Measurements from ENCODE around the gene GTF3C1. TPM values are rescaled to one million over a fixed set of nuclear protein-coding genes. Genes with fewer than 3 reads are reported as not detected.

The GTF3C1 gene
- total RNA-seq, 2 experiments from 2014 or later = 43.6 to 44.5 TPM

DNA sequence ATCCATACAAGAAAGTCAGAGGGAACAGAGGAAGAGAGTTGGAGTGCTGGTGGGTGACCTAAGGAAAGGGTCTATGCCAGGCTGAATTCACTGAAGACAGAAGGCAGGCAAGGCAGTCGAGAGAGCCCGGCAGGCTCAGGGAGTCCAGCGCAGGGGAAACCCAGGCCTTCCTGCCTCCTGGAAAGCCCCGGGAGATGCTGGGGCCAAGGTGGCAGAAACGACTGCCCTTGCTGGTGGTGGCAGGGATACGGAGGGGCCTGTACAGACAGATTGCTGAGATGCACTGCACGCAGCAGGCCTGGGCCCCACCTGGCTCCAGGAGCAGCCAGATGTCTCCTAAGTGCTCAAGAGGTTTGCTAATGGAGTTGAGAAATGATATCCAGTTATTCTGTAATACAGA lies 59.8 kb downstream of the GTF3C1 start:
- H3K4me3 ChIP-seq (ENCODE audit: low read length) = no peak overlapping the region
- H3K36me3 ChIP-seq (ENCODE audit: insufficient read depth, low read length) = peaks cover 86% of the 10 kb centered on the region
- H3K27ac ChIP-seq (ENCODE audit: low read depth in 1 of 2, low read length in 2 of 2) = no peak overlapping the region
- no peaks in the 10 kb centered on the region for H3K27me3 Mint-ChIP-seq
- no peaks in the 10 kb centered on the region for H3K4me1 Mint-ChIP-seq (ENCODE audit: low read depth)
- POLR2A ChIA-PET = no interaction called here
- no peaks in the 10 kb centered on the region for H3K9me3 Mint-ChIP-seq
- H3K9me3 ChIP-seq (ENCODE audit: control insufficient read depth in 1 of 2, insufficient read depth in 1 of 2, low read length in 2 of 2) = peaks cover 0 to 2% of the 10 kb centered on the region in 2 experiments
- no peaks in the 10 kb centered on the region for H3K27me3 ChIP-seq (ENCODE audit: control insufficient read depth in 1 of 2, insufficient read depth in 2 of 2, low read length in 2 of 2)
- H3K36me3 Mint-ChIP-seq (ENCODE audit: low read depth) = peaks cover 96% of the 10 kb centered on the region
- no peak overlapping the region for H3K4me3 Mint-ChIP-seq
- no peaks in the 10 kb centered on the region for H3K4me1 ChIP-seq (ENCODE audit: insufficient read depth, low read length)
- no peak for ATAC-seq (ENCODE audit: poor library complexity)
- CTCF ChIA-PET = no interaction called here
- no peak overlapping the region for H3K27ac Mint-ChIP-seq
- intact Hi-C loops (cut with DNase I, micrococcal nuclease) = no loop called here
- DNase-seq = no peak
- TF ChIP-seq, protein P1, sequence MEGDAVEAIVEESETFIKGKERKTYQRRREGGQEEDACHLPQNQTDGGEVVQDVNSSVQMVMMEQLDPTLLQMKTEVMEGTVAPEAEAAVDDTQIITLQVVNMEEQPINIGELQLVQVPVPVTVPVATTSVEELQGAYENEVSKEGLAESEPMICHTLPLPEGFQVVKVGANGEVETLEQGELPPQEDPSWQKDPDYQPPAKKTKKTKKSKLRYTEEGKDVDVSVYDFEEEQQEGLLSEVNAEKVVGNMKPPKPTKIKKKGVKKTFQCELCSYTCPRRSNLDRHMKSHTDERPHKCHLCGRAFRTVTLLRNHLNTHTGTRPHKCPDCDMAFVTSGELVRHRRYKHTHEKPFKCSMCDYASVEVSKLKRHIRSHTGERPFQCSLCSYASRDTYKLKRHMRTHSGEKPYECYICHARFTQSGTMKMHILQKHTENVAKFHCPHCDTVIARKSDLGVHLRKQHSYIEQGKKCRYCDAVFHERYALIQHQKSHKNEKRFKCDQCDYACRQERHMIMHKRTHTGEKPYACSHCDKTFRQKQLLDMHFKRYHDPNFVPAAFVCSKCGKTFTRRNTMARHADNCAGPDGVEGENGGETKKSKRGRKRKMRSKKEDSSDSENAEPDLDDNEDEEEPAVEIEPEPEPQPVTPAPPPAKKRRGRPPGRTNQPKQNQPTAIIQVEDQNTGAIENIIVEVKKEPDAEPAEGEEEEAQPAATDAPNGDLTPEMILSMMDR (IDR thresholded peaks at IDR 0.05) = no peak

DNA sequence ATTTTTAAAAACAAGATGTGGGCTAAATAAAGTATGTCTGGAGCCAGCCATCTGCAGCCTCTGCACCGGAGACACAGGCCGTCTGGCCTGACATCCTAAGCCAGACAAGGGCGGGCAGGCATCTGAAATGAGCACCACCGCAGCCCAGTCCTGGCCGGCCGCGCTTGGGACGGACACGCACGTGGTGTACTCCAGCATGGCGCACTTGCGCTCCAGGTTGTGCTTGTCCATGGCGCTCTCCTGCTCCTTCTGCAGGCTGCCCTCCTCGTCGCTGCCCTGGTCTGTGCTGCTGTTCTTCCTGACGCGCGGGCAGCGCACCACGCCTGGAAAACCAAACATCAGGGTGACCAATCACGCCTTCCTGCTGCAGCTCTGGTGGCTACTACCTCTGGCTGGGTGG lies 60.3 kb downstream of the GTF3C1 start:
- TF ChIP-seq, protein P1 (IDR thresholded peaks at IDR 0.05) = no peak
- Mint-ChIP-seq H3K36me3 (ENCODE audit: low read depth) (peaks cover 96% of the 10 kb centered on the region), H3K9me3 (no peaks in the 10 kb centered on the region), H3K27me3 (no peaks in the 10 kb centered on the region), H3K27ac (no peak overlapping the region), H3K4me3 (no peak overlapping the region), H3K4me1 (ENCODE audit: low read depth) (no peaks in the 10 kb centered on the region)
- no peak for ATAC-seq (ENCODE audit: poor library complexity)
- peaks cover 86% of the 10 kb centered on the region for H3K36me3 ChIP-seq (ENCODE audit: insufficient read depth, low read length)
- no peaks in the 10 kb centered on the region for H3K4me1 ChIP-seq (ENCODE audit: insufficient read depth, low read length)
- no peak for DNase-seq
- H3K27ac ChIP-seq (ENCODE audit: low read depth in 1 of 2, low read length in 2 of 2) = no peak overlapping the region
- CTCF ChIA-PET = no interaction called here
- POLR2A ChIA-PET = no interaction called here
- H3K9me3 ChIP-seq (ENCODE audit: control insufficient read depth in 1 of 2, insufficient read depth in 1 of 2, low read length in 2 of 2) = peaks cover 0 to 2% of the 10 kb centered on the region in 2 experiments
- no peaks in the 10 kb centered on the region for H3K27me3 ChIP-seq (ENCODE audit: control insufficient read depth in 1 of 2, insufficient read depth in 2 of 2, low read length in 2 of 2)
- intact Hi-C loops (cut with DNase I, micrococcal nuclease) = no loop called here
- no peak overlapping the region for H3K4me3 ChIP-seq (ENCODE audit: low read length)

DNA sequence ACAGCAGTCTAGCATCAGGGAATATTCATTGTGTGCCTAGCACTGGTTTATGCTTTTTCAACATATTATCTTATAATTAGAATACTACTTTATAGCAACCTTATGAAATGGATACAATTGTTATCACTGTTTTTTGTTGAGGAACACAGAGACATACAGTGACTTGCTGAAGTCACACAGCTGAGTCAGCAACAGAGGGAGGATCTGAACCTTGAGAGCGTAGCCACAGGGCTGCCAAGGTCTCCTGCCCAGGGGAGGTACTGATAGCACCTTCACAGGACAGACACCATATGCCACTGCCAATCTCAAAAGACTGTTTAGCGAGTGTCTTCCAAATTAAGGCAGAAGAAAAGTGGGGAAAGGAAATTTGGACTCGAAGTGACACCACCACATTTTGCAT lies 63.0 kb downstream of the GTF3C1 start:
- TF ChIP-seq, protein P1 (IDR thresholded peaks at IDR 0.05) = no peak
- Histone ChIP-seq H3K9me3 (ENCODE audit: control insufficient read depth in 1 of 2, insufficient read depth in 1 of 2, low read length in 2 of 2) (peaks cover 0 to 2% of the 10 kb centered on the region in 2 experiments), H3K27me3 (ENCODE audit: control insufficient read depth in 1 of 2, insufficient read depth in 2 of 2, low read length in 2 of 2) (no peaks in the 10 kb centered on the region), H3K4me3 (ENCODE audit: low read length) (no peak overlapping the region), H3K4me1 (ENCODE audit: insufficient read depth, low read length) (no peaks in the 10 kb centered on the region), H3K27ac (ENCODE audit: low read depth in 1 of 2, low read length in 2 of 2) (no peak overlapping the region), H3K36me3 (ENCODE audit: insufficient read depth, low read length) (peaks cover 90% of the 10 kb centered on the region)
- CTCF ChIA-PET = no interaction called here
- POLR2A ChIA-PET = no interaction called here
- Mint-ChIP-seq H3K4me1 (ENCODE audit: low read depth) (no peaks in the 10 kb centered on the region), H3K9me3 (no peaks in the 10 kb centered on the region), H3K4me3 (no peak overlapping the region), H3K27ac (no peak overlapping the region), H3K27me3 (no peaks in the 10 kb centered on the region), H3K36me3 (ENCODE audit: low read depth) (peaks cover 96% of the 10 kb centered on the region)
- intact Hi-C loops (cut with DNase I, micrococcal nuclease) = no loop called here
- ATAC-seq (ENCODE audit: poor library complexity) (no peak), DNase-seq (no peak)
